ENCODE measurements around the gene MAP3K20. TPM values are rescaled to one million over a fixed set of nuclear protein-coding genes. Genes with fewer than 3 reads are reported as not detected.

The MAP3K20 gene
- total and polyA plus RNA-seq, 2 experiments from 2014 or later = 7.6 to 9.6 TPM

DNA sequence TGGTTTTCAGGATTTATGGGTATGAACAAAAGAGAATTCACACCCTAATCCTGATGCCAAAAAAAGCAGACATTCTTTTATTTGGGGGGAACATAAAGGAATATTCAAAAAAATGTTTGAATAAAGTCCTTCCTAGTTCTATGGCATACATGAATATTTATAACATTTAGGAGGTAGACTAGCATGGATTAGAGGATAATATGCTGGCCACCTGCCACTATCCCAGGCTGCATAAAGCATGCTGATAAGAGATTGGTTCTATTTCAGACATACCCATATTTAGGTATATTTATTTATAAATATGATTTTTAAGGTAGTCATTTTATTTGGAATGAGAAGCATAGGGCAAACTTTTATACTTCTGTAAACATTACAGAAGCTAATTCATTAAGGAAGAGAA lies 34.9 kb upstream of the MAP3K20 start (continued):
- TF ChIP-seq ZNF331 (CRISPR knock-in tag; IDR thresholded peaks at IDR 0.05; ENCODE audit: low read depth) = no peak
- no peak for TF ChIP-seq ZNF114 (CRISPR knock-in tag; IDR thresholded peaks at IDR 0.05)
- TF ChIP-seq CREB1 (CRISPR knock-in tag; IDR thresholded peaks at IDR 0.05; ENCODE audit: low read depth) = no peak

DNA sequence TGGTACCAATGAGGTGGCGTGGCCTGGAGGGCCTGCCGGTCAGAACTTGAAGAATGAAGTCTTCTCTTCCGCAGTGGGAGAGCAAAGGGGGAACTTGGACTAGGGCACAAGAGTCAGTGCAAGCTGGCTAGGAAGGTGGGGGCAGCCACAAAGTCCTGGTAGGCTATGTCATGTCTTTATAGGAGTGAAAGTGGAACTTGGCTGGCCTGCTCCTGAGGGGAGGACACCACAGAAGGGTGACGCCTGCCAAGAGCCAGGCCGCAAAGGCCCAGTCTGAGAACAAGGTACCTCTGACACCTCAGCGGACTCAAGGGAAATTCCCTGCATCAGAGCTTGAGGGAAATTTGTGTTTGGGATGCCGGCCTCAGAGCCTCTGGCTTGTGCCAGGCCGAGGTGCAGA lies 32.2 kb upstream of the MAP3K20 start:
- Mint-ChIP-seq H3K27me3 (ENCODE audit: insufficient read depth, low read depth, poor library complexity) (peaks cover 2% of the 10 kb centered on the region), H3K36me3 (ENCODE audit: low read depth) (no peaks in the 10 kb centered on the region), H3K9me3 (no peaks in the 10 kb centered on the region), H3K4me3 (no peak overlapping the region), H3K27ac (no peak overlapping the region), H3K4me1 (peaks cover 3% of the 10 kb centered on the region; the same call in 1 of the 3 replicates)
- H4K20me1 ChIP-seq (replicated peaks; ENCODE audit: insufficient read depth) = no peaks in the 10 kb centered on the region
- TF ChIP-seq, protein P1, sequence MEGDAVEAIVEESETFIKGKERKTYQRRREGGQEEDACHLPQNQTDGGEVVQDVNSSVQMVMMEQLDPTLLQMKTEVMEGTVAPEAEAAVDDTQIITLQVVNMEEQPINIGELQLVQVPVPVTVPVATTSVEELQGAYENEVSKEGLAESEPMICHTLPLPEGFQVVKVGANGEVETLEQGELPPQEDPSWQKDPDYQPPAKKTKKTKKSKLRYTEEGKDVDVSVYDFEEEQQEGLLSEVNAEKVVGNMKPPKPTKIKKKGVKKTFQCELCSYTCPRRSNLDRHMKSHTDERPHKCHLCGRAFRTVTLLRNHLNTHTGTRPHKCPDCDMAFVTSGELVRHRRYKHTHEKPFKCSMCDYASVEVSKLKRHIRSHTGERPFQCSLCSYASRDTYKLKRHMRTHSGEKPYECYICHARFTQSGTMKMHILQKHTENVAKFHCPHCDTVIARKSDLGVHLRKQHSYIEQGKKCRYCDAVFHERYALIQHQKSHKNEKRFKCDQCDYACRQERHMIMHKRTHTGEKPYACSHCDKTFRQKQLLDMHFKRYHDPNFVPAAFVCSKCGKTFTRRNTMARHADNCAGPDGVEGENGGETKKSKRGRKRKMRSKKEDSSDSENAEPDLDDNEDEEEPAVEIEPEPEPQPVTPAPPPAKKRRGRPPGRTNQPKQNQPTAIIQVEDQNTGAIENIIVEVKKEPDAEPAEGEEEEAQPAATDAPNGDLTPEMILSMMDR (conservative IDR thresholded peaks at IDR 0.05; ENCODE audit: low read depth in 2 of 2) = no peak
- TF ChIP-seq CREB1 (CRISPR knock-in tag; IDR thresholded peaks at IDR 0.05; ENCODE audit: low read depth) = no peak
- TF ChIP-seq JUNB (IDR thresholded peaks at IDR 0.05; ENCODE audit: unreplicated experiment) = no peak
- TF ChIP-seq, protein P2, sequence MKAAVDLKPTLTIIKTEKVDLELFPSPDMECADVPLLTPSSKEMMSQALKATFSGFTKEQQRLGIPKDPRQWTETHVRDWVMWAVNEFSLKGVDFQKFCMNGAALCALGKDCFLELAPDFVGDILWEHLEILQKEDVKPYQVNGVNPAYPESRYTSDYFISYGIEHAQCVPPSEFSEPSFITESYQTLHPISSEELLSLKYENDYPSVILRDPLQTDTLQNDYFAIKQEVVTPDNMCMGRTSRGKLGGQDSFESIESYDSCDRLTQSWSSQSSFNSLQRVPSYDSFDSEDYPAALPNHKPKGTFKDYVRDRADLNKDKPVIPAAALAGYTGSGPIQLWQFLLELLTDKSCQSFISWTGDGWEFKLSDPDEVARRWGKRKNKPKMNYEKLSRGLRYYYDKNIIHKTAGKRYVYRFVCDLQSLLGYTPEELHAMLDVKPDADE (IDR thresholded peaks at IDR 0.05) = no peak
- no peak for TF ChIP-seq EZH2 (IDR thresholded peaks at IDR 0.05; ENCODE audit: low read depth, unreplicated experiment)
- TF ChIP-seq STAT1 (IDR thresholded peaks at IDR 0.05; ENCODE audit: unreplicated experiment) = no peak
- TF ChIP-seq NANOG (IDR thresholded peaks at IDR 0.05; ENCODE audit: borderline replicate concordance) = no peak
- TF ChIP-seq, protein P3, sequence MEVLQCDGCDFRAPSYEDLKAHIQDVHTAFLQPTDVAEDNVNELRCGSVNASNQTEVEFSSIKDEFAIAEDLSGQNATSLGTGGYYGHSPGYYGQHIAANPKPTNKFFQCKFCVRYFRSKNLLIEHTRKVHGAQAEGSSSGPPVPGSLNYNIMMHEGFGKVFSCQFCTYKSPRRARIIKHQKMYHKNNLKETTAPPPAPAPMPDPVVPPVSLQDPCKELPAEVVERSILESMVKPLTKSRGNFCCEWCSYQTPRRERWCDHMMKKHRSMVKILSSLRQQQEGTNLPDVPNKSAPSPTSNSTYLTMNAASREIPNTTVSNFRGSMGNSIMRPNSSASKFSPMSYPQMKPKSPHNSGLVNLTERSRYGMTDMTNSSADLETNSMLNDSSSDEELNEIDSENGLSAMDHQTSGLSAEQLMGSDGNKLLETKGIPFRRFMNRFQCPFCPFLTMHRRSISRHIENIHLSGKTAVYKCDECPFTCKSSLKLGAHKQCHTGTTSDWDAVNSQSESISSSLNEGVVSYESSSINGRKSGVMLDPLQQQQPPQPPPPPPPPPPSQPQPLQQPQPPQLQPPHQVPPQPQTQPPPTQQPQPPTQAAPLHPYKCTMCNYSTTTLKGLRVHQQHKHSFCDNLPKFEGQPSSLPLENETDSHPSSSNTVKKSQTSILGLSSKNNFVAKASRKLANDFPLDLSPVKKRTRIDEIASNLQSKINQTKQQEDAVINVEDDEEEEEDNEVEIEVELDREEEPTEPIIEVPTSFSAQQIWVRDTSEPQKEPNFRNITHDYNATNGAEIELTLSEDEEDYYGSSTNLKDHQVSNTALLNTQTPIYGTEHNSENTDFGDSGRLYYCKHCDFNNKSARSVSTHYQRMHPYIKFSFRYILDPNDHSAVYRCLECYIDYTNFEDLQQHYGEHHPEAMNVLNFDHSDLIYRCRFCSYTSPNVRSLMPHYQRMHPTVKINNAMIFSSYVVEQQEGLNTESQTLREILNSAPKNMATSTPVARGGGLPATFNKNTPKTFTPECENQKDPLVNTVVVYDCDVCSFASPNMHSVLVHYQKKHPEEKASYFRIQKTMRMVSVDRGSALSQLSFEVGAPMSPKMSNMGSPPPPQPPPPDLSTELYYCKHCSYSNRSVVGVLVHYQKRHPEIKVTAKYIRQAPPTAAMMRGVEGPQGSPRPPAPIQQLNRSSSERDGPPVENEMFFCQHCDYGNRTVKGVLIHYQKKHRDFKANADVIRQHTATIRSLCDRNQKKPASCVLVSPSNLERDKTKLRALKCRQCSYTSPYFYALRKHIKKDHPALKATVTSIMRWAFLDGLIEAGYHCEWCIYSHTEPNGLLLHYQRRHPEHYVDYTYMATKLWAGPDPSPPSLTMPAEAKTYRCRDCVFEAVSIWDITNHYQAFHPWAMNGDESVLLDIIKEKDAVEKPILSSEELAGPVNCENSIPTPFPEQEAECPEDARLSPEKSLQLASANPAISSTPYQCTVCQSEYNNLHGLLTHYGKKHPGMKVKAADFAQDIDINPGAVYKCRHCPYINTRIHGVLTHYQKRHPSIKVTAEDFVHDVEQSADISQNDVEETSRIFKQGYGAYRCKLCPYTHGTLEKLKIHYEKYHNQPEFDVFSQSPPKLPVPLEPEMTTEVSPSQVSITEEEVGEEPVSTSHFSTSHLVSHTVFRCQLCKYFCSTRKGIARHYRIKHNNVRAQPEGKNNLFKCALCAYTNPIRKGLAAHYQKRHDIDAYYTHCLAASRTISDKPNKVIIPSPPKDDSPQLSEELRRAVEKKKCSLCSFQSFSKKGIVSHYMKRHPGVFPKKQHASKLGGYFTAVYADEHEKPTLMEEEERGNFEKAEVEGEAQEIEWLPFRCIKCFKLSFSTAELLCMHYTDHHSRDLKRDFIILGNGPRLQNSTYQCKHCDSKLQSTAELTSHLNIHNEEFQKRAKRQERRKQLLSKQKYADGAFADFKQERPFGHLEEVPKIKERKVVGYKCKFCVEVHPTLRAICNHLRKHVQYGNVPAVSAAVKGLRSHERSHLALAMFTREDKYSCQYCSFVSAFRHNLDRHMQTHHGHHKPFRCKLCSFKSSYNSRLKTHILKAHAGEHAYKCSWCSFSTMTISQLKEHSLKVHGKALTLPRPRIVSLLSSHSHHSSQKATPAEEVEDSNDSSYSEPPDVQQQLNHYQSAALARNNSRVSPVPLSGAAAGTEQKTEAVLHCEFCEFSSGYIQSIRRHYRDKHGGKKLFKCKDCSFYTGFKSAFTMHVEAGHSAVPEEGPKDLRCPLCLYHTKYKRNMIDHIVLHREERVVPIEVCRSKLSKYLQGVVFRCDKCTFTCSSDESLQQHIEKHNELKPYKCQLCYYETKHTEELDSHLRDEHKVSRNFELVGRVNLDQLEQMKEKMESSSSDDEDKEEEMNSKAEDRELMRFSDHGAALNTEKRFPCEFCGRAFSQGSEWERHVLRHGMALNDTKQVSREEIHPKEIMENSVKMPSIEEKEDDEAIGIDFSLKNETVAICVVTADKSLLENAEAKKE (CRISPR knock-in tag; IDR thresholded peaks at IDR 0.05) = no peak
- TF ChIP-seq, protein P4, sequence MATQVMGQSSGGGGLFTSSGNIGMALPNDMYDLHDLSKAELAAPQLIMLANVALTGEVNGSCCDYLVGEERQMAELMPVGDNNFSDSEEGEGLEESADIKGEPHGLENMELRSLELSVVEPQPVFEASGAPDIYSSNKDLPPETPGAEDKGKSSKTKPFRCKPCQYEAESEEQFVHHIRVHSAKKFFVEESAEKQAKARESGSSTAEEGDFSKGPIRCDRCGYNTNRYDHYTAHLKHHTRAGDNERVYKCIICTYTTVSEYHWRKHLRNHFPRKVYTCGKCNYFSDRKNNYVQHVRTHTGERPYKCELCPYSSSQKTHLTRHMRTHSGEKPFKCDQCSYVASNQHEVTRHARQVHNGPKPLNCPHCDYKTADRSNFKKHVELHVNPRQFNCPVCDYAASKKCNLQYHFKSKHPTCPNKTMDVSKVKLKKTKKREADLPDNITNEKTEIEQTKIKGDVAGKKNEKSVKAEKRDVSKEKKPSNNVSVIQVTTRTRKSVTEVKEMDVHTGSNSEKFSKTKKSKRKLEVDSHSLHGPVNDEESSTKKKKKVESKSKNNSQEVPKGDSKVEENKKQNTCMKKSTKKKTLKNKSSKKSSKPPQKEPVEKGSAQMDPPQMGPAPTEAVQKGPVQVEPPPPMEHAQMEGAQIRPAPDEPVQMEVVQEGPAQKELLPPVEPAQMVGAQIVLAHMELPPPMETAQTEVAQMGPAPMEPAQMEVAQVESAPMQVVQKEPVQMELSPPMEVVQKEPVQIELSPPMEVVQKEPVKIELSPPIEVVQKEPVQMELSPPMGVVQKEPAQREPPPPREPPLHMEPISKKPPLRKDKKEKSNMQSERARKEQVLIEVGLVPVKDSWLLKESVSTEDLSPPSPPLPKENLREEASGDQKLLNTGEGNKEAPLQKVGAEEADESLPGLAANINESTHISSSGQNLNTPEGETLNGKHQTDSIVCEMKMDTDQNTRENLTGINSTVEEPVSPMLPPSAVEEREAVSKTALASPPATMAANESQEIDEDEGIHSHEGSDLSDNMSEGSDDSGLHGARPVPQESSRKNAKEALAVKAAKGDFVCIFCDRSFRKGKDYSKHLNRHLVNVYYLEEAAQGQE (IDR thresholded peaks at IDR 0.05; ENCODE audit: unreplicated experiment) = no peak
- no peak for TF ChIP-seq ZNF114 (CRISPR knock-in tag; IDR thresholded peaks at IDR 0.05)
- TF ChIP-seq EZH2phosphoT487 (IDR thresholded peaks at IDR 0.05; ENCODE audit: unreplicated experiment) = no peak
- TF ChIP-seq POLR2AphosphoS5 (IDR thresholded peaks at IDR 0.05; ENCODE audit: low read depth) = no peak
- TF ChIP-seq ZNF331 (CRISPR knock-in tag; IDR thresholded peaks at IDR 0.05; ENCODE audit: low read depth) = no peak
- H3K9me2 ChIP-seq (ENCODE audit: insufficient read depth) = no peaks in the 10 kb centered on the region
- ATAC-seq (no peak), DNase-seq (ENCODE audit: low spot score) (no peak)
- H3K27ac ChIP-seq (ENCODE audit: low read depth) = no peak overlapping the region
- no peak overlapping the region for H3K4me2 ChIP-seq
- no peaks in the 10 kb centered on the region for H3K27me3 ChIP-seq (ENCODE audit: insufficient read depth)
- no peak overlapping the region for H3K4me3 ChIP-seq
- no peak overlapping the region for H2AFZ ChIP-seq
- H3K79me2 ChIP-seq (replicated peaks; ENCODE audit: insufficient read depth) = no peaks in the 10 kb centered on the region
- H3K4me1 ChIP-seq (ENCODE audit: insufficient read depth) = no peaks in the 10 kb centered on the region; the same call in 1 of the 2 replicates
- no peaks in the 10 kb centered on the region for H3F3A ChIP-seq (replicated peaks; ENCODE audit: low read depth)
- H3K36me3 ChIP-seq (ENCODE audit: insufficient read depth) = no peaks in the 10 kb centered on the region
